IPS DF 6.9 (cell line): ENCODE data around the gene SLC37A1.
"Not testable (repeated sequence)": the region's sequence is repeated elsewhere in the genome, so short reads cannot be mapped to it uniquely, and the experiment has no call there.

Experiments used
- DNase-seq: peaks from one replicate; pipeline ENCODE4 v3.0.0-alpha.2; 2013; ENCODE audit warnings: low read depth, low spot score
- H3K27ac ChIP-seq: one replicate; pipeline ENCODE4 v1.5.1; 2013; ENCODE audit warnings: low read length, control low read depth
- H3K27me3 ChIP-seq: 2 replicates; pipeline ENCODE4 v1.6.1; 2013; ENCODE audit warnings: mild to moderate bottlenecking, low read length; ENCODE audit not compliant: control insufficient read depth, insufficient read depth
- H3K36me3 ChIP-seq: 2 replicates; pipeline ENCODE4 v1.6.1; 2013; ENCODE audit warnings: low read length; ENCODE audit not compliant: control insufficient read depth, insufficient read depth
- H3K4me1 ChIP-seq: 2 replicates; pipeline ENCODE4 v1.6.1; 2013; ENCODE audit warnings: low read length; ENCODE audit not compliant: control insufficient read depth, insufficient read depth
- H3K4me3 ChIP-seq: 2 replicates; pipeline ENCODE4 v1.5.1; 2013; ENCODE audit warnings: mild to moderate bottlenecking, low read length
- H3K9me3 ChIP-seq: 2 replicates; pipeline ENCODE4 v1.6.1; 2013; ENCODE audit warnings: low read length, inconsistent platforms; ENCODE audit not compliant: control insufficient read depth, insufficient read depth
- WGBS: extraction: QIAGEN DNeasy Blood & Tissue Kit; methylation state at CpG from one replicate; pipeline ENCODE4 v1.1.7; 2013; ENCODE audit warnings: mixed read lengths, missing lambda C conversion rate; ENCODE audit not compliant: insufficient read length, insufficient coverage; 5-methylcytosine and 5-hydroxymethylcytosine counted together

The SLC37A1 gene

DNA sequence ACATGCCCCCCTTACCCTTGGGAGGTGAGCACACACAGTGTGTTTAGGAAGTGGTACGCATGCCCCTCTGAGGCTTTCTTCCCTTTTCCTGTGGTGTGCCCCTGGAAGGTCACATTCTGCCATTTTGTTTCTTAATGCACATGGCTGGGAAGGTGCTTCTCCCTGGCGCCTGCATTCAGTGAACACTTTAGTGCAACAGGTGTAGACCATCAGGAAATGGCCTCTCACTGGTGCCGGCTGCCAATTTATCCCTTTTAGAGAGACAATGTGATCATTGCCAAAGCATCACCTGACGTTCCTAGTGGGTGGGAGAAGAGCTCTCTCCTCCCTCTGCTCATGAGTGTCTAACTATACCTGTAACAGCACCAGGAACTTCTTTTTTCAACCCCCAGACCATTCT is 88.0 kb downstream of the SLC37A1 start:
- no peaks in the 10 kb centered on the region for H3K36me3 ChIP-seq
- DNase-seq = no peak
- H3K4me3 ChIP-seq = no peak overlapping the region
- WGBS = no CpG with 5 or more reads among the region's 4 CpGs
- H3K4me1 ChIP-seq = no peaks in the 10 kb centered on the region
- H3K9me3 ChIP-seq = no peaks in the 10 kb centered on the region; the same call in 1 of the 2 replicates
- no peak overlapping the region for H3K27ac ChIP-seq
- no peaks in the 10 kb centered on the region for H3K27me3 ChIP-seq

DNA sequence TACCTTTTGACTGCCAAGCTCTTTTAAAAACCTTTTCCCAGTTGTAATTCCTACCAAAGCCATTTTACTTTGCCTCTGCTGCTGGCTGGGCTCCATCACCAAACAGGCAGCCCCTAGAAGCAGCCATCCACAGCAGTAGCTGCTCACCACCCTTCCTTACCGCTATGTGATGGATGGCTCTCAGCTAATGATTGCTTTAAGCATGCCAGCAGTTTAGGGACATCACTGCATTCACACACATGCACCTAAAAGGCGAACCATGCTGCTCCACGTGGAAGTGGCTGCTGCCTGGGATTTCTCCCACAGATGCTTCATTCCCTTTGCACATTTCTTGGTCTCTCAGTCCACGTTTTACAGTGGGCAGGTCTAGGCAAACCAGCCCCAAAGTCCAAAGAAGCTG is 93.5 kb downstream of the SLC37A1 start:
- no peak for DNase-seq
- no peak overlapping the region for H3K4me3 ChIP-seq
- H3K36me3 ChIP-seq = no peaks in the 10 kb centered on the region
- H3K27me3 ChIP-seq = no peaks in the 10 kb centered on the region
- no peaks in the 10 kb centered on the region for H3K9me3 ChIP-seq
- no CpG with 5 or more reads among the region's 4 CpGs for WGBS
- no peak overlapping the region for H3K27ac ChIP-seq
- no peaks in the 10 kb centered on the region for H3K4me1 ChIP-seq

DNA sequence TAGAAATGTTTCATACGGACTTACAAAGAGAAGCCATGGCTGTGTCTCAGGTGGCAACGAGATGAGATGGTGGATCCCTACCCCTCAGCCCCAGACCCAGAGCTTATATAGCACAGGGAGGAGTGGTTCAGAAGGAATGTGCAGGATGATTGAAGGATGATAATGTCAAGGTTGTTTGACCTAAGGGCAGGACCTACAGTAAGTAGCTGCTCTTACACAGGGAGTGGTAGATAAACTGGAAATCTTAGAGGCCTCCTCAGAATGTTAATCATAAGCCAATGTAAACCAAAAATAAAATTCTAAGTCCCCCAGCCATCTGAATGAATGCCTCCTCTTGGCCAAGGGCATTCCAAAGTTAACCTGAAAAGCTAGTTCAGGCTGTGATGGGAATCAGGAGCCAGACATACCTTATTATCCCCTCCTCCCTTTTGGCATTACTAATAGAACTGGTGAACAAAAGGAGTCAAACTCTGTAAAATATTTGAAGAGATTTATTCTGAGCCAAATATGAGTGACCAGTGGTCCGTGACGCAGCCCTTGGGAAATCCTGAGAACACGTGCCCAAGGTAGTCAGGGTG is 94.0 kb downstream of the SLC37A1 start:
- no peaks in the 10 kb centered on the region for H3K4me1 ChIP-seq
- H3K36me3 ChIP-seq = no peaks in the 10 kb centered on the region

DNA sequence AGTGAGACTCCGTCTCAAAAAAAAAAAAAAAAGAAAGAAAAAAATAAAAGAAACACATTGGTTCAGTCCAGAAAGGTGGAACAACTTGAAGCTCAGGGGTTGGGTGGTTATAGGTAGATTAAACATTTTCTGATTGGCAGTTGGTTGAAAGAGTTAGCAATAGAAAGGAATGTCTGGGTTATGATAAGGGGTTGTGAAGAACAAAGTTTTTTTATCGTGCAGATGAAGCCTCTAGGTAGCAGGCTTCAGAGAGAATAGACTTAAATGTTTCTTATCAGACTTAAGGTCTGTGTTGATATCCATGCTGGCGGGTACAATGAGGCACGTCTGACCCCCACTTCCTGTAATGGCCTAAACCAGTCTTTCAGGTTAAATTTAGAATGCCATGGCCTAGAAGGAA is 94.8 kb downstream of the SLC37A1 start:
- WGBS = no CpG with 5 or more reads among the region's 4 CpGs
- Histone ChIP-seq H3K36me3 (no peaks in the 10 kb centered on the region), H3K9me3 (no peaks in the 10 kb centered on the region), H3K4me3 (no peak overlapping the region), H3K27ac (no peak overlapping the region), H3K27me3 (no peaks in the 10 kb centered on the region), H3K4me1 (no peaks in the 10 kb centered on the region)
- no peak for DNase-seq

More for the DNA sequence above, 94.0 kb downstream of the SLC37A1 start:
- no CpG with 5 or more reads among the region's 5 CpGs for WGBS
- Histone ChIP-seq H3K4me3 (no peak overlapping the region), H3K9me3 (no peaks in the 10 kb centered on the region), H3K27me3 (no peaks in the 10 kb centered on the region), H3K27ac (no peak overlapping the region)
- DNase-seq = no peak

GRCh38 chr21:42609811-42610210 is 96.2 kb downstream of the SLC37A1 start:
- H3K4me3 ChIP-seq = no peak overlapping the region
- H3K9me3 ChIP-seq = no peaks in the 10 kb centered on the region
- H3K27ac ChIP-seq = no peak overlapping the region
- no CpG with 5 or more reads among the region's 2 CpGs for WGBS
- H3K36me3 ChIP-seq = no peaks in the 10 kb centered on the region
- no peak for DNase-seq
- no peaks in the 10 kb centered on the region for H3K27me3 ChIP-seq
- H3K4me1 ChIP-seq = no peaks in the 10 kb centered on the region; the same call in 1 of the 2 replicates

- no peaks in the 10 kb centered on the region for H3K27me3 ChIP-seq
- no peaks in the 10 kb centered on the region for H3K9me3 ChIP-seq
- DNase-seq = no peak
- no peaks in the 10 kb centered on the region for H3K36me3 ChIP-seq
- no peak overlapping the region for H3K4me3 ChIP-seq
- no peak overlapping the region for H3K27ac ChIP-seq
- no peaks in the 10 kb centered on the region; the same call in none of the 2 replicates for H3K4me1 ChIP-seq
- no CpG with 5 or more reads among the region's 3 CpGs for WGBS
These were observed 98.2 kb downstream of the SLC37A1 start for GRCh38 chr21:42611852-42612251.

- H3K4me3 ChIP-seq = no peak overlapping the region
- no CpG with 5 or more reads among the region's 1 CpG for WGBS
- no peak overlapping the region for H3K27ac ChIP-seq
- H3K4me1 ChIP-seq = no peaks in the 10 kb centered on the region; the same call in none of the 2 replicates
- no peaks in the 10 kb centered on the region for H3K36me3 ChIP-seq
- no peaks in the 10 kb centered on the region for H3K9me3 ChIP-seq
- H3K27me3 ChIP-seq = no peaks in the 10 kb centered on the region
- DNase-seq = no peak
These were observed 98.7 kb downstream of the SLC37A1 start for GRCh38 chr21:42612390-42612789.

- no peaks in the 10 kb centered on the region for H3K27me3 ChIP-seq
- H3K36me3 ChIP-seq = no peaks in the 10 kb centered on the region
- H3K4me1 ChIP-seq = no peaks in the 10 kb centered on the region; the same call in none of the 2 replicates
- H3K27ac ChIP-seq = no peak overlapping the region
- H3K4me3 ChIP-seq = no peak overlapping the region
- DNase-seq = no peak
- WGBS = no CpG with 5 or more reads among the region's 5 CpGs
- H3K9me3 ChIP-seq = no peaks in the 10 kb centered on the region
These were observed 100.1 kb downstream of the SLC37A1 start for GRCh38 chr21:42613756-42614155.

- no peaks in the 10 kb centered on the region for H3K36me3 ChIP-seq
- H3K4me1 ChIP-seq = no peaks in the 10 kb centered on the region; the same call in none of the 2 replicates
- WGBS = no CpG with 5 or more reads among the region's 9 CpGs
- DNase-seq = no peak
- H3K27ac ChIP-seq = no peak overlapping the region
- no peak overlapping the region for H3K4me3 ChIP-seq
- H3K27me3 ChIP-seq = no peaks in the 10 kb centered on the region
- no peaks in the 10 kb centered on the region for H3K9me3 ChIP-seq
These were observed 100.7 kb downstream of the SLC37A1 start for GRCh38 chr21:42614396-42614795.

- no peaks in the 10 kb centered on the region; the same call in none of the 2 replicates for H3K4me1 ChIP-seq
- no peaks in the 10 kb centered on the region for H3K9me3 ChIP-seq
- DNase-seq = no peak
- no CpG with 5 or more reads among the region's 14 CpGs for WGBS
- H3K4me3 ChIP-seq = no peak overlapping the region
- no peaks in the 10 kb centered on the region for H3K27me3 ChIP-seq
- no peak overlapping the region for H3K27ac ChIP-seq
- H3K36me3 ChIP-seq = no peaks in the 10 kb centered on the region
These were observed 101.2 kb downstream of the SLC37A1 start for GRCh38 chr21:42614811-42615351.

- not testable (repeated sequence) for H3K9me3 ChIP-seq, H3K27me3 ChIP-seq, DNase-seq, H3K4me1 ChIP-seq, H3K4me3 ChIP-seq, H3K27ac ChIP-seq, H3K36me3 ChIP-seq
- WGBS = 100% methylated on average over 2 of the region's 5 CpGs
These were observed 101.7 kb downstream of the SLC37A1 start for GRCh38 chr21:42615377-42615776.
